GM12873 (cell line): ENCODE measurements around the gene COL25A1.

Experiments
- CTCF ChIP-seq: IDR thresholded peaks from 2 replicates; pipeline ENCODE4 v1.5.1; 2012; ENCODE audit warnings: low read depth, mild to moderate bottlenecking, moderate library complexity, low read length, control low read depth; ENCODE audit not compliant: insufficient read depth; ENCODE audit errors: missing control alignments

Gene COL25A1

GRCh38 chr4:108890484-108890881 lies 412.0 kb downstream of the COL25A1 start:
- no peak for TF ChIP-seq CTCF

GRCh38 chr4:108889696-108890483 lies 412.6 kb downstream of the COL25A1 start:
- no peak for TF ChIP-seq CTCF

- no peak for TF ChIP-seq CTCF
Observed at GRCh38 chr4:108888769-108889168, 413.7 kb downstream of the COL25A1 start.

- no peak for TF ChIP-seq CTCF
Observed at GRCh38 chr4:108887034-108887433, 415.4 kb downstream of the COL25A1 start.

GRCh38 chr4:108885211-108885610 lies 417.2 kb downstream of the COL25A1 start:
- TF ChIP-seq CTCF, result no peak

GRCh38 chr4:108884596-108884995 lies 417.9 kb downstream of the COL25A1 start:
- TF ChIP-seq CTCF, result no peak

- no peak for TF ChIP-seq CTCF
Observed at GRCh38 chr4:108881986-108882385, 420.5 kb downstream of the COL25A1 start.
